ENCODE measurements around the gene MRPL21. TPM values are rescaled to one million over a fixed set of nuclear protein-coding genes. Genes with fewer than 3 reads are reported as not detected.

MRPL21 gene
- total and polyA plus RNA-seq, 2 of the 13 experiments (the other 11 are each of a cell fraction or from before 2014, with no cell fraction given), result 61.5 to 100 TPM

DNA sequence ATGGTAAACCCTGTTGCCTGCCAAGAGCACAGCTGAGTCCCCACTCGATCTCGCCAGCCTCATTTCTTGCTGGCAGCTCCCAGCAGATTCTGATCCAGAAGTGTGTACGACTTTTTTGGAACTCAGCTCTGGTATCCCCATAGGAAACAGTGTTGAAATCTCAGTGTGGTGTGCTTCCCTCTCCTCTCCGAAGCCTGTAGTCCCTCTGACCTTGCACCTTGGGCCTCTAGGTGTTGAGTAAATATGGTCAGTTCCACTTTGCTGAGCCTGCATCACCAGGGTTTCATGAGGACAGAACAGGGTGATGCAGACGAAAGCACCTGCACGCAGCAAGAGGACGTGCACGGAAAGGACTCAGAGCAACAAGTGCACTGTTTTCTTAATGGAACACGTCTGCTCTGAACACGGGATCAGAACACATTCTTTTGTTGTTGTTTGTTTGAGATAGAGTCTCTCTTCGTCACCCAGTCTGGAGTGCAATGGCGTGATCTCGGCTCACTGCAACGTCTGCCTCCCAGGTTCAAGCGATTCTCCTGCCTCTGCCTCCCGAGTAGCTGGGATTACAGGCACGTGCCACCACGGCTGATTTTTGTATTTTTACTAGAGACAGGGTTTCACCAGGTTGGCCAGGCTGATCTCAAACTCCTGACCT, 58.2 kb downstream of the MRPL21 start (continued):
- TF ChIP-seq, protein P1, sequence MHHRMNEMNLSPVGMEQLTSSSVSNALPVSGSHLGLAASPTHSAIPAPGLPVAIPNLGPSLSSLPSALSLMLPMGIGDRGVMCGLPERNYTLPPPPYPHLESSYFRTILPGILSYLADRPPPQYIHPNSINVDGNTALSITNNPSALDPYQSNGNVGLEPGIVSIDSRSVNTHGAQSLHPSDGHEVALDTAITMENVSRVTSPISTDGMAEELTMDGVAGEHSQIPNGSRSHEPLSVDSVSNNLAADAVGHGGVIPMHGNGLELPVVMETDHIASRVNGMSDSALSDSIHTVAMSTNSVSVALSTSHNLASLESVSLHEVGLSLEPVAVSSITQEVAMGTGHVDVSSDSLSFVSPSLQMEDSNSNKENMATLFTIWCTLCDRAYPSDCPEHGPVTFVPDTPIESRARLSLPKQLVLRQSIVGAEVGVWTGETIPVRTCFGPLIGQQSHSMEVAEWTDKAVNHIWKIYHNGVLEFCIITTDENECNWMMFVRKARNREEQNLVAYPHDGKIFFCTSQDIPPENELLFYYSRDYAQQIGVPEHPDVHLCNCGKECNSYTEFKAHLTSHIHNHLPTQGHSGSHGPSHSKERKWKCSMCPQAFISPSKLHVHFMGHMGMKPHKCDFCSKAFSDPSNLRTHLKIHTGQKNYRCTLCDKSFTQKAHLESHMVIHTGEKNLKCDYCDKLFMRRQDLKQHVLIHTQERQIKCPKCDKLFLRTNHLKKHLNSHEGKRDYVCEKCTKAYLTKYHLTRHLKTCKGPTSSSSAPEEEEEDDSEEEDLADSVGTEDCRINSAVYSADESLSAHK (CRISPR knock-in tag; IDR thresholded peaks at IDR 0.05; ENCODE audit: borderline replicate concordance), result no peak
- TF ChIP-seq, protein P2, sequence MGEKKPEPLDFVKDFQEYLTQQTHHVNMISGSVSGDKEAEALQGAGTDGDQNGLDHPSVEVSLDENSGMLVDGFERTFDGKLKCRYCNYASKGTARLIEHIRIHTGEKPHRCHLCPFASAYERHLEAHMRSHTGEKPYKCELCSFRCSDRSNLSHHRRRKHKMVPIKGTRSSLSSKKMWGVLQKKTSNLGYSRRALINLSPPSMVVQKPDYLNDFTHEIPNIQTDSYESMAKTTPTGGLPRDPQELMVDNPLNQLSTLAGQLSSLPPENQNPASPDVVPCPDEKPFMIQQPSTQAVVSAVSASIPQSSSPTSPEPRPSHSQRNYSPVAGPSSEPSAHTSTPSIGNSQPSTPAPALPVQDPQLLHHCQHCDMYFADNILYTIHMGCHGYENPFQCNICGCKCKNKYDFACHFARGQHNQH (CRISPR knock-in tag; IDR thresholded peaks at IDR 0.05), result peak; percentile 96
- TF ChIP-seq, protein P3, sequence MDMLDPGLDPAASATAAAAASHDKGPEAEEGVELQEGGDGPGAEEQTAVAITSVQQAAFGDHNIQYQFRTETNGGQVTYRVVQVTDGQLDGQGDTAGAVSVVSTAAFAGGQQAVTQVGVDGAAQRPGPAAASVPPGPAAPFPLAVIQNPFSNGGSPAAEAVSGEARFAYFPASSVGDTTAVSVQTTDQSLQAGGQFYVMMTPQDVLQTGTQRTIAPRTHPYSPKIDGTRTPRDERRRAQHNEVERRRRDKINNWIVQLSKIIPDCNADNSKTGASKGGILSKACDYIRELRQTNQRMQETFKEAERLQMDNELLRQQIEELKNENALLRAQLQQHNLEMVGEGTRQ (IDR thresholded peaks at IDR 0.05; ENCODE audit: low read depth, low read length), result no peak
- TF ChIP-seq, protein P3 (CRISPR knock-in tag; IDR thresholded peaks at IDR 0.05; ENCODE audit: borderline replicate concordance), result 0 out of 2 replicates have a peak, but pooled peaks have one; percentile 12
- TF ChIP-seq, protein P4, sequence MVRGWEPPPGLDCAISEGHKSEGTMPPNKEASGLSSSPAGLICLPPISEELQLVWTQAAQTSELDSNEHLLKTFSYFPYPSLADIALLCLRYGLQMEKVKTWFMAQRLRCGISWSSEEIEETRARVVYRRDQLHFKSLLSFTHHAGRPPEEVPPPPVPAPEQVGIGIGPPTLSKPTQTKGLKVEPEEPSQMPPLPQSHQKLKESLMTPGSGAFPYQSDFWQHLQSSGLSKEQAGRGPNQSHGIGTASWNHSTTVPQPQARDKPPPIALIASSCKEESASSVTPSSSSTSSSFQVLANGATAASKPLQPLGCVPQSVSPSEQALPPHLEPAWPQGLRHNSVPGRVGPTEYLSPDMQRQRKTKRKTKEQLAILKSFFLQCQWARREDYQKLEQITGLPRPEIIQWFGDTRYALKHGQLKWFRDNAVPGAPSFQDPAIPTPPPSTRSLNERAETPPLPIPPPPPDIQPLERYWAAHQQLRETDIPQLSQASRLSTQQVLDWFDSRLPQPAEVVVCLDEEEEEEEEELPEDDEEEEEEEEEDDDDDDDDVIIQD (CRISPR knock-in tag; IDR thresholded peaks at IDR 0.05; ENCODE audit: low read depth), result peak; percentile 59; the same call in 1 of the 2 replicates
- TF ChIP-seq, protein P5, sequence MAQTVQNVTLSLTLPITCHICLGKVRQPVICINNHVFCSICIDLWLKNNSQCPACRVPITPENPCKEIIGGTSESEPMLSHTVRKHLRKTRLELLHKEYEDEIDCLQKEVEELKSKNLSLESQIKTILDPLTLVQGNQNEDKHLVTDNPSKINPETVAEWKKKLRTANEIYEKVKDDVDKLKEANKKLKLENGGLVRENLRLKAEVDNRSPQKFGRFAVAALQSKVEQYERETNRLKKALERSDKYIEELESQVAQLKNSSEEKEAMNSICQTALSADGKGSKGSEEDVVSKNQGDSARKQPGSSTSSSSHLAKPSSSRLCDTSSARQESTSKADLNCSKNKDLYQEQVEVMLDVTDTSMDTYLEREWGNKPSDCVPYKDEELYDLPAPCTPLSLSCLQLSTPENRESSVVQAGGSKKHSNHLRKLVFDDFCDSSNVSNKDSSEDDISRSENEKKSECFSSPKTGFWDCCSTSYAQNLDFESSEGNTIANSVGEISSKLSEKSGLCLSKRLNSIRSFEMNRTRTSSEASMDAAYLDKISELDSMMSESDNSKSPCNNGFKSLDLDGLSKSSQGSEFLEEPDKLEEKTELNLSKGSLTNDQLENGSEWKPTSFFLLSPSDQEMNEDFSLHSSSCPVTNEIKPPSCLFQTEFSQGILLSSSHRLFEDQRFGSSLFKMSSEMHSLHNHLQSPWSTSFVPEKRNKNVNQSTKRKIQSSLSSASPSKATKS (CRISPR knock-in tag; IDR thresholded peaks at IDR 0.05), result no peak
- TF ChIP-seq ZFP82 (CRISPR knock-in tag; IDR thresholded peaks at IDR 0.05; ENCODE audit: borderline replicate concordance) (no peak), ZNF709 (CRISPR knock-in tag; IDR thresholded peaks at IDR 0.05) (no peak), SRF (IDR thresholded peaks at IDR 0.05; ENCODE audit: low read depth, low read length) (no peak), DNMT1 (CRISPR knock-in tag; IDR thresholded peaks at IDR 0.05) (no peak; the same call in 1 of the 2 replicates)
- TF ChIP-seq, protein P6, sequence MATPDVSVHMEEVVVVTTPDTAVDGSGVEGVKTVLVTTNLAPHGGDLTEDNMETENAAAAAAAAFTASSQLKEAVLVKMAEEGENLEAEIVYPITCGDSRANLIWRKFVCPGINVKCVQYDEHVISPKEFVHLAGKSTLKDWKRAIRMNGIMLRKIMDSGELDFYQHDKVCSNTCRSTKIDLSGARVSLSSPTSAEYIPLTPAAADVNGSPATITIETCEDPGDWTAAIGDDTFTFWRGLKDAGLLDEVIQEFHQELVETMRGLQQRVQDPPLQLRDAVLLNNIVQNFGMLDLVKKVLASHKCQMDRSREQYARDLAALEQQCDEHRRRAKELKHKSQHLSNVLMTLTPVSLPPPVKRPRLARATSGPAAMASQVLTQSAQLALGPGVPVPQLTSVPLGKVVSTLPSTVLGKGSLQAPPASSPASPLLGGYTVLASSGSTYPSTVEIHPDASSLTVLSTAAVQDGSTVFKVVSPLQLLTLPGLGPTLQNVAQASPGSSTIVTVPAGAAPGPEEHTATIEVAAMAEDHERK (CRISPR knock-in tag; IDR thresholded peaks at IDR 0.05; ENCODE audit: low read depth), result no peak

Data from HepG2 (cell line).